CD8-positive, alpha-beta memory T cell (primary cell): ENCODE data around the gene BAZ1A. TPM values are rescaled to one million over a fixed set of nuclear protein-coding genes. Genes with fewer than 3 reads are reported as not detected.

Source experiments
- CTCF ChIA-PET: fragments of 350-600 bp; sonication (Branson Sonifier 250); formaldehyde crosslinking; loops from one replicate; lab custom pipeline; 2021; ENCODE audit warnings: antibody characterized with exemption; lab: Charles Lee
- POLR2A ChIA-PET: fragments of 350-600 bp; sonication (Branson Sonifier 250); formaldehyde crosslinking; loops from one replicate; lab custom pipeline; 2021; ENCODE audit warnings: antibody characterized with exemption; lab: Charles Lee
- DNase-seq, 5 donors: peaks; one replicate each; pipeline versions ENCODE4 v3.0.0 to v3.0.0-alpha.2; 2020 to 2022; ENCODE audit warnings: mixed read lengths in 1 of 5
- H3K27ac ChIP-seq: one replicate; pipeline ENCODE4 v1.7.0; 2013; ENCODE audit warnings: low read depth, mild to moderate bottlenecking, low read length, moderate library complexity
- H3K27me3 ChIP-seq: 2 replicates; pipeline ENCODE4 v1.7.0; 2013; ENCODE audit warnings: low read length, mild to moderate bottlenecking; ENCODE audit not compliant: insufficient read depth, poor library complexity, severe bottlenecking
- H3K36me3 ChIP-seq: 2 replicates; pipeline ENCODE4 v1.7.0; 2013; ENCODE audit warnings: mild to moderate bottlenecking, low read length, moderate library complexity; ENCODE audit not compliant: insufficient read depth
- H3K4me1 ChIP-seq: 2 replicates; pipeline ENCODE4 v1.7.0; 2013; ENCODE audit warnings: mild to moderate bottlenecking, low read length, moderate library complexity; ENCODE audit not compliant: insufficient read depth
- H3K4me3 ChIP-seq: 2 replicates; pipeline ENCODE4 v1.7.0; 2013; ENCODE audit warnings: mild to moderate bottlenecking, low read length
- H3K9me3 ChIP-seq: 2 replicates; pipeline ENCODE4 v1.7.0; 2013; ENCODE audit warnings: mild to moderate bottlenecking, low read length
- H3K27ac Mint-ChIP-seq, 8 donors: one replicate each; pipeline ENCODE4 v1.8.0; 2020 to 2021; ENCODE audit warnings: mixed read lengths in 8 of 8, mild to moderate bottlenecking in 6 of 8, inconsistent platforms in 3 of 8, moderate library complexity in 3 of 8
- H3K27me3 Mint-ChIP-seq, 2 donors: one replicate each; pipeline ENCODE4 v1.8.0; 2020 to 2021; ENCODE audit warnings: mixed read lengths in 2 of 2, mild to moderate bottlenecking in 1 of 2, moderate library complexity in 1 of 2
- H3K36me3 Mint-ChIP-seq, 3 donors: one replicate each; pipeline ENCODE4 v1.8.0; 2020 to 2021; ENCODE audit warnings: mixed read lengths in 3 of 3, inconsistent platforms in 1 of 3, mild to moderate bottlenecking in 1 of 3
- H3K4me1 Mint-ChIP-seq, 3 donors: one replicate each; pipeline ENCODE4 v1.8.0; 2020 to 2021; ENCODE audit warnings: mixed read lengths in 3 of 3, inconsistent platforms in 1 of 3, mild to moderate bottlenecking in 1 of 3
- H3K4me3 Mint-ChIP-seq, 7 donors: one replicate each; pipeline ENCODE4 v1.8.0; 2020 to 2021; ENCODE audit warnings: mixed read lengths in 7 of 7, mild to moderate bottlenecking in 6 of 7, moderate library complexity in 4 of 7, inconsistent platforms in 2 of 7
- H3K9me3 Mint-ChIP-seq, 5 donors: one replicate each; pipeline ENCODE4 v1.8.0; 2020 to 2022; ENCODE audit warnings: mixed read lengths in 5 of 5, mild to moderate bottlenecking in 3 of 5, moderate library complexity in 2 of 5, inconsistent platforms in 1 of 5
- polyA plus RNA-seq: library from polyadenylated mRNA; unstranded; fragments of 300-500 nt; fragmentation: Illumina TruSeq; gene quantifications from one replicate; pipeline ENCODE4 v1.2.3, GENCODE V29; 2021
- total RNA-seq, 2 experiments: library from RNA; stranded (reverse); gene quantifications; one replicate each; pipeline ENCODE4 v1.2.3, GENCODE V29; 2021

Gene BAZ1A
- total and polyA plus RNA-seq, 3 experiments from 2014 or later, result 14.9 to 70.5 (median 67.5) TPM

GRCh38 chr14:34732802-34733201, 142.4 kb downstream of the BAZ1A start:
- H3K27ac Mint-ChIP-seq, result no peak overlapping the region
- Histone ChIP-seq H3K4me3 (no peak overlapping the region), H3K27me3 (no peaks in the 10 kb centered on the region), H3K36me3 (no peaks in the 10 kb centered on the region), H3K27ac (no peak overlapping the region), H3K9me3 (no peaks in the 10 kb centered on the region), H3K4me1 (no peaks in the 10 kb centered on the region)
- ChIA-PET CTCF (interaction anchor here (1.6 to 2.2 kb wide), 2 partner anchors 10 to 59 kb away, joined by 6 to 9 read pairs; no protein-coding TSS in a partner anchor), POLR2A (no interaction called here)
- H3K9me3 Mint-ChIP-seq, result no peaks in the 10 kb centered on the region
- DNase-seq, result no peak
- no peaks in the 10 kb centered on the region for H3K36me3 Mint-ChIP-seq
- no peaks in the 10 kb centered on the region for H3K4me1 Mint-ChIP-seq
- H3K27me3 Mint-ChIP-seq, result peaks cover 0 to 17% of the 10 kb centered on the region in 2 donors
- no peak overlapping the region for H3K4me3 Mint-ChIP-seq

- peaks cover 2 to 7% (median 5%) of the 10 kb centered on the region in 3 donors for H3K4me1 Mint-ChIP-seq
- ChIA-PET CTCF (interaction anchor here (1.3 to 4.4 kb wide), 4 partner anchors 12 to 53 kb away, joined by 3 to 52 read pairs (median 6); no protein-coding TSS in a partner anchor), POLR2A (no interaction called here)
- no peaks in the 10 kb centered on the region for H3K9me3 Mint-ChIP-seq
- Histone ChIP-seq H3K4me3 (no peak overlapping the region), H3K4me1 (no peaks in the 10 kb centered on the region), H3K36me3 (no peaks in the 10 kb centered on the region), H3K27me3 (no peaks in the 10 kb centered on the region), H3K27ac (no peak overlapping the region), H3K9me3 (no peaks in the 10 kb centered on the region)
- peak overlapping the region in 1 of 7 donors; percentile 69 for H3K4me3 Mint-ChIP-seq
- DNase-seq, result no peak
- H3K27me3 Mint-ChIP-seq, result no peaks in the 10 kb centered on the region
- no peaks in the 10 kb centered on the region for H3K36me3 Mint-ChIP-seq
- no peak overlapping the region for H3K27ac Mint-ChIP-seq
Measured at GRCh38 chr14:34723867-34724266, 151.3 kb downstream of the BAZ1A start.

- no peak overlapping the region for H3K4me3 Mint-ChIP-seq
Measured at GRCh38 chr14:34722723-34723545, 152.2 kb downstream of the BAZ1A start.

GRCh38 chr14:34721129-34721528, 154.0 kb downstream of the BAZ1A start:
- H3K4me1 ChIP-seq, result no peaks in the 10 kb centered on the region
- H3K4me1 Mint-ChIP-seq, result peaks cover 2 to 7% (median 5%) of the 10 kb centered on the region in 3 donors
- no peak overlapping the region for H3K27ac Mint-ChIP-seq
- no peaks in the 10 kb centered on the region for H3K9me3 Mint-ChIP-seq
- POLR2A ChIA-PET, result no interaction called here
- no peaks in the 10 kb centered on the region for H3K9me3 ChIP-seq
- no peaks in the 10 kb centered on the region for H3K27me3 Mint-ChIP-seq
- CTCF ChIA-PET, result no interaction called here
- H3K4me3 Mint-ChIP-seq, result no peak overlapping the region
- H3K27ac ChIP-seq, result no peak overlapping the region
- no peak overlapping the region for H3K4me3 ChIP-seq
- no peaks in the 10 kb centered on the region for H3K36me3 ChIP-seq
- no peak for DNase-seq
- H3K27me3 ChIP-seq, result no peaks in the 10 kb centered on the region
- H3K36me3 Mint-ChIP-seq, result peaks cover 0 to 1% (median 0%) of the 10 kb centered on the region in 3 donors

More at GRCh38 chr14:34722723-34723545, 152.2 kb downstream of the BAZ1A start:
- H3K27me3 ChIP-seq, result no peaks in the 10 kb centered on the region
- Mint-ChIP-seq H3K4me1 (peaks cover 2 to 7% (median 5%) of the 10 kb centered on the region in 3 donors), H3K27me3 (no peaks in the 10 kb centered on the region), H3K9me3 (no peaks in the 10 kb centered on the region), H3K36me3 (no peaks in the 10 kb centered on the region), H3K27ac (peak overlapping the region in 1 of 8 donors; percentile 75)
- H3K27ac ChIP-seq, result no peak overlapping the region
- no peak overlapping the region for H3K4me3 ChIP-seq
- ChIA-PET CTCF (interaction anchor here (0.6 to 4.4 kb wide), 17 partner anchors 9 to 391 kb away, joined by 3 to 52 read pairs (median 3); partner anchors contain the start of genes CFL2 and FAM177A1), POLR2A (no interaction called here)
- DNase-seq, result peak in 4 of 5 donors; percentile 11 to 33 (median 26)
- no peaks in the 10 kb centered on the region for H3K36me3 ChIP-seq
- no peaks in the 10 kb centered on the region for H3K4me1 ChIP-seq
- no peaks in the 10 kb centered on the region for H3K9me3 ChIP-seq

GRCh38 chr14:34718750-34719304, 156.3 kb downstream of the BAZ1A start:
- POLR2A ChIA-PET, result no interaction called here
- no peak overlapping the region for H3K4me3 ChIP-seq
- H3K36me3 ChIP-seq, result no peaks in the 10 kb centered on the region

GRCh38 chr14:34715127-34715863, 159.9 kb downstream of the BAZ1A start:
- Histone ChIP-seq H3K36me3 (no peaks in the 10 kb centered on the region), H3K27ac (no peak overlapping the region), H3K27me3 (no peaks in the 10 kb centered on the region), H3K4me3 (peak overlapping the region; percentile 58), H3K4me1 (peaks cover 6% of the 10 kb centered on the region), H3K9me3 (no peaks in the 10 kb centered on the region)
- Mint-ChIP-seq H3K36me3 (peaks cover 0 to 18% (median 4%) of the 10 kb centered on the region in 3 donors), H3K9me3 (no peaks in the 10 kb centered on the region), H3K4me3 (peak overlapping the region; percentile 75 to 97 (median 84)), H3K4me1 (peaks cover 25 to 35% (median 30%) of the 10 kb centered on the region in 3 donors), H3K27ac (peak overlapping the region; percentile 79 to 95 (median 88)), H3K27me3 (no peaks in the 10 kb centered on the region)
- ChIA-PET POLR2A (interaction anchor here (0.5 to 1.0 kb wide), 2 partner anchors 13 to 157 kb away, joined by 4 to 11 read pairs; no protein-coding TSS in a partner anchor), CTCF (interaction anchor here (0.6 to 0.9 kb wide), 4 partner anchors 31 to 46 kb away, joined by 3 to 4 read pairs (median 3); no protein-coding TSS in a partner anchor)
- DNase-seq, result no peak

More at GRCh38 chr14:34718750-34719304, 156.3 kb downstream of the BAZ1A start:
- Histone ChIP-seq H3K27me3 (no peaks in the 10 kb centered on the region), H3K9me3 (no peaks in the 10 kb centered on the region), H3K27ac (no peak overlapping the region), H3K4me1 (no peaks in the 10 kb centered on the region)
- Mint-ChIP-seq H3K36me3 (peaks cover 0 to 3% (median 1%) of the 10 kb centered on the region in 3 donors), H3K27me3 (no peaks in the 10 kb centered on the region), H3K4me1 (peaks cover 12 to 20% (median 16%) of the 10 kb centered on the region in 3 donors), H3K4me3 (no peak overlapping the region), H3K9me3 (no peaks in the 10 kb centered on the region), H3K27ac (no peak overlapping the region)
- DNase-seq, result no peak
- CTCF ChIA-PET, result interaction anchor here (1.3 kb wide), 1 partner anchor 47 kb away, joined by 3 read pairs; no protein-coding TSS in a partner anchor

- Mint-ChIP-seq H3K27me3 (no peaks in the 10 kb centered on the region), H3K36me3 (peaks cover 0 to 18% (median 4%) of the 10 kb centered on the region in 3 donors), H3K4me3 (peak within 1 kb of the TSS; percentile 92 to 97 (median 94)), H3K4me1 (peaks cover 25 to 35% (median 30%) of the 10 kb centered on the region in 3 donors), H3K9me3 (no peaks in the 10 kb centered on the region), H3K27ac (peak within 1 kb of the TSS; percentile 89 to 97 (median 94))
- Histone ChIP-seq H3K9me3 (no peaks in the 10 kb centered on the region), H3K4me1 (peaks cover 6% of the 10 kb centered on the region), H3K36me3 (no peaks in the 10 kb centered on the region), H3K4me3 (peak within 1 kb of the TSS; percentile 58), H3K27ac (peak within 1 kb of the TSS; percentile 55), H3K27me3 (no peaks in the 10 kb centered on the region)
- ChIA-PET CTCF (interaction anchor here (0.6 to 1.7 kb wide), 5 partner anchors 8 to 45 kb away, joined by 3 to 8 read pairs (median 3); no protein-coding TSS in a partner anchor), POLR2A (interaction anchor here (0.5 to 1.0 kb wide), 3 partner anchors 12 to 269 kb away, joined by 3 to 11 read pairs (median 4); no protein-coding TSS in a partner anchor)
- DNase-seq, result peak; percentile 66 to 81 (median 74)
Measured at GRCh38 chr14:34714320-34715126, 160.6 kb downstream of the BAZ1A start, which contains the start of gene CFL2. CFL2 (minus strand) TSS chr14:34714593; CDS start chr14:34714540, 53 bp downstream.
